HEK293 (cell line): ENCODE results near the gene TEKT5.

Experiments
- CTCF ChIP-seq: fragments of 450-650 bp; formaldehyde crosslinking; IDR thresholded peaks from 2 replicates; pipeline ENCODE4 v1.5.1; 2016; ENCODE audit warnings: missing biosample characterization, missing genetic modification characterization
- GLIS2 ChIP-seq: fragments of 450-650 bp; formaldehyde crosslinking; IDR thresholded peaks from 2 replicates; pipeline ENCODE4 v1.5.1; 2016; ENCODE audit warnings: missing biosample characterization, missing genetic modification characterization
- SP2 ChIP-seq: fragments of 450-650 bp; formaldehyde crosslinking; IDR thresholded peaks from 2 replicates; pipeline ENCODE4 v1.5.1; 2016; ENCODE audit warnings: missing biosample characterization, missing genetic modification characterization
- ZFP37 ChIP-seq: fragments of 450-650 bp; formaldehyde crosslinking; IDR thresholded peaks from 2 replicates; pipeline ENCODE4 v1.5.1; 2016; ENCODE audit warnings: missing biosample characterization, missing genetic modification characterization
- ZNF670 ChIP-seq: fragments of 450-650 bp; formaldehyde crosslinking; IDR thresholded peaks from 2 replicates; pipeline ENCODE4 v1.5.1; 2016; ENCODE audit warnings: missing biosample characterization, missing genetic modification characterization, low read depth

GRCh38 chr16:10660950-10661635 is 33.6 kb downstream of the TEKT5 start:
- TF ChIP-seq ZNF670 (tag by site-specific recombination) (no peak), CTCF (tag by site-specific recombination) (no peak), ZFP37 (tag by site-specific recombination) (no peak), GLIS2 (tag by site-specific recombination) (no peak), SP2 (tag by site-specific recombination) (no peak)
